CD4-positive, alpha-beta T cell treated with Interferon gamma for 1 hour (primary cell): ENCODE measurements around the gene GNB1L.

Source experiments
- DNase-seq: peaks from one replicate; pipeline ENCODE4 v3.0.0-alpha.2; 2020

GNB1L gene

DNA sequence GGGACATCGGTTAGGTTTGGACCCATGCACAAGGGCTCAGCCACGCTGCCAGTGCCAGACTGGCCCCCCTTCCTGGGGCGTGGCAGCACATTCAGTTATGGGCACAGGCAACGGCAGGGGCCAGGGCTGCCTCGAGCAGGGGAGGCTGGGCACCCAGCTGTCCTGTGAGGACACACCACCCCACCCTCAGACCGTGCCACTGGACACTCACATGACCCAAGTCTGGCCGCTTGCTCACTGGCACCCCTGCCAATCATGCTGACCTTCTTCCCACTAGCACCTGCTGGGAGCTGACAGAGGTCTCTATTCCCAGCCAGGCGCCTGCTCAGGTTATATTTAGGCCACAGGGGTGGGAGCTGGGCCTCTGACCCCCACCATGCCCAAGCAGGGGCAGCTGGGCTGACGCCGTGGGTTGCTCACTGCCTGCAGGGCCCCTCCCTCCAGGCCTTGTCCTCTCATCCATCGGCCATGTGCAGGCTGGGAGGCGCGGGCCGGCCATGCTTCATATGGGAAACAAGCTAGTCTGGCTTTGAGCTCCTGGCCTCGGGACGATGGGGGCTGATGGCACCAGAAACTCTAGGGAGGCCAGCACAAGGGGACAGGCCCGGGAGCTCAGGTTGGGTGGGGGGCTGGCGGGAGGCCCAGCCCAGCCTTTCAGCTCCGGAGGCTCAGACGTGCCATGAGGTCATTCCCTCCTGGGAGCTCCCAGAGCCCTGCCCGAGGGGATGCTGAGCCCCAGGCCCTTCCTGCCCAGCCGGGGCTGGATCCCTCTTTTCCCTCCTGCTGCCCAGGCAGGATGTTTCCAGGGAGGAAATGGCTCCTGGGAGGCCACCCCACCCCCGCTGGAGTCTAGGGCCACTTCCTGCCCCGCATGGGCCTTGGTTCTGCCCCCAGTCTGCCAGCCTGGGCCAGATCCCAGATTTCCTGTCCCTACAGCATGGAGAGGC, 109.2 kb downstream of the GNB1L start:
- no peak for DNase-seq

- no peak for DNase-seq
Measured at GRCh38 chr22:19744350-19745006, 110.2 kb downstream of the GNB1L start.

- DNase-seq = no peak
Measured at GRCh38 chr22:19743651-19744050, 111.0 kb downstream of the GNB1L start.

DNA sequence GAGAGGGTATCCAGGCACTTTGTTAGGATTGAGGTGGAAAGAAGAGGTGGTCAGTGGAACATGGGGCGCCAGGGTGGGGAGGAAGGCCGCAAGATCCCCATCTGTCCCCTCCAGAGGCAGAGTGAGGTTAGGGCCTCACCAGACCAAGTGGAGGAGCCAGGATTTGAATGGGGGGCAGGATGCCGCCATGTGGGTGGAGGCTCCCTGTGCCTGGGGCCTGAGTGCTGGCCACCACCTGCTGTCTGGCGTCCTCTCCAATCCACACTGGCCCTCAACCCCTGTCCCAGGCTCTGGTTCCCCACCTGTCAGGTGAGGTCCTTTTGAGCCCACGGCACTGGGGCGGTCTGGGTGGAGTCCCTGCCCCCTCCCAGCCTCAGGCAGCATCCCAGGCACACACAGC, 111.6 kb downstream of the GNB1L start:
- DNase-seq = no peak

- no peak for DNase-seq
Measured at GRCh38 chr22:19742160-19743066, 112.3 kb downstream of the GNB1L start.

DNA sequence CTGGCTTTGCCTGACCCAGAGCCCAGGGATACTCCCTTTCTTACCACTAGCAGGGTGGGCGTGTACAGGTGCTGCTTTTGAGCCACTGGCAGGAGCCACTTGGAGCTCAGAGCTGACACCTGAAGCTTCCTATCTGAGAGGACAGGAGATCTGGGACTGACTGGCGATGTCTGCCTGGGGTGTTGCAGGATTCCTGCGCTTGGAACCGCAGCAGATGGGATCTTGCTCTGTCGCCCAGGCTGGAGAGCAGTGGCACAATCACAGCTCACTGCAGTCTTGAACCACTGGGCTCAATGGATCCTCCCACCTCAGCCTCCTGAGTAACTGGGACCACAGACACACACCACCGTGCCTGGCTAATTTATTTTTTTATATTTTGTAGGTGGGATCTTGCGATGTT, 113.6 kb downstream of the GNB1L start:
- DNase-seq = no peak

GRCh38 chr22:19740586-19740985, 114.1 kb downstream of the GNB1L start:
- no peak for DNase-seq

DNA sequence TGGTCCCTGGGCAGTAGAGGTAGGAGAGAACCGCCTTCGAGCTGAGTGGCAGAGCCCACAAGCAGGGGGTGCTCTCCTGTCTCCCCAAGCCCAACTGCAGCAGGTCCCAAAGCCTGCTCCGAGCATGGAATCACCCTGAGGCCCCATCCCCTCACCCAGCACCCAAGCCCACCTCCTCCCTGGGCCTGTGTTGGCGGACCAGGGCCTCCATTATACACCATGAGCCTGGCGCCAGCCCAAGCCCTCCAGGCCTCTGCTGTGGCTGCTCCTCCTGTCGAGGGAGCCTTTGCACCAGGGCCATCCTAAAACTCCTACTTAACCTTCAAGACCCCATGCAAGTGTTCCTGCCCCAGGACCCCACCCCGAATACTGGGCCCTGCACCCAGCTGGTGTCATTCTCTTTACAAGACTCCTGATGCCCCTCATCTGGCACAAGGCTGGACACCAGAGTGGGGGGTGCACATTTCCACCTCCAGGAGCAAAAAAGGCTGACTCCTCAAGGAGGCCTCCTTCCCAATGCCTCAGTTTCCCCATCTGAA, 114.7 kb downstream of the GNB1L start:
- no peak for DNase-seq

DNA sequence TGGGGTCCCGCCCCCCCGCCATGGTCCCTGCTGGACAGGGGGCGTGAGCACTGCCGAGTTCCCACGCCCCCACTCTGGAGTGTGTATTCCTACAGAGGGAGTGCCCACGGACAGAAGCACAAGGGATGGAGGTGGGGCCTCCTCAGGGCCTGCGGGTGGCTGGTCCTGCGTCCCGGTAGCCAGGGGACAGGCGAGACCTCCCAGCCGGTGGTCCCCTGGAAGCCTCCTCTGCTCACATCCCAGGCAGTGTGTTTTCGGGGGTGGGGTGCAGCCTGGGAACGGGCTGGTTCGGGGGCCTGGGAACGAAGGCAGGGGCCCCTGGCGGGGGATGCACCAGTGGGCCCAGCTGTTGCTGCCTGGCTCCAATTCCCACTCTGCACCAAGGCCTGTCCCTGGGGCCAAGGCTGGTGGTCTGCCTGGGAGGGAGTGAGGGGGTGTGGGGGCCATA, 115.2 kb downstream of the GNB1L start:
- DNase-seq = no peak

DNA sequence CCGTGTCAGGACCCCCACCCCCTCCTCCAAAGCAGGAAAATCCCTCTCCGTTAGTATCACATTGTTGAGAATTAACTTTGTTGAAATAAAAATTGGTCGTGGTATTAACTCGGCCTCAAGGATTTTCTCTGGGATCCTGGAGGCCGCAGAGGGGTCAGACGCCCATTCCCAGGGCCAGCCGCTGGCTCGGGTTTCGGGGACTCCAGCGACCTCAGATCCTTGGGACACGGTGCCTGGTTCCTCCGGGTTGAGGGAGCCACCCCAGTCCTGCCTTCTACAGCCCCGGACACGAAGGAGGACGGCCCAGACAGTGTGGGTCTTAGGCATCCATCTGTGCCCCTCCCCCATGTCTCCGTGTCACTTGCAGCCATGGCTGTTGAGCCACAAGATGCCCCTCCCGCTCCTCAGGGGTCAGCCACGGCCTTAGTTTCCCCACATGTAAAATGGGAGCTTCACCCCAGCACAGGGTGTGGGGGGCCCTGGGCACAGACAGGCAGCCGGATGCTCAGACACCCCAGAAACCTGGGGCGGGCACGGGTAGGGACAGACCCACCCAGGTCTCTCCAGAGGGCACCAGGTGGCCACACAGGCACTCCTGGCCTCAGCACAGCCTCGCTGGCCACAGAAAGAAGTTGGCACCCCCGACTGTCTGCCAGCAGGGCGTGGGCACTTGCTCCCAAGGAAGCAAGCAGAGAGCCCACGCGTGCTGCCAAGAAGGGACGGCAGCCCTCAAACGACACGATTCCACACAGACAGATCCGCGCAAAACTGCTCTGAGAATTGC, 115.8 kb downstream of the GNB1L start:
- no peak for DNase-seq

DNA sequence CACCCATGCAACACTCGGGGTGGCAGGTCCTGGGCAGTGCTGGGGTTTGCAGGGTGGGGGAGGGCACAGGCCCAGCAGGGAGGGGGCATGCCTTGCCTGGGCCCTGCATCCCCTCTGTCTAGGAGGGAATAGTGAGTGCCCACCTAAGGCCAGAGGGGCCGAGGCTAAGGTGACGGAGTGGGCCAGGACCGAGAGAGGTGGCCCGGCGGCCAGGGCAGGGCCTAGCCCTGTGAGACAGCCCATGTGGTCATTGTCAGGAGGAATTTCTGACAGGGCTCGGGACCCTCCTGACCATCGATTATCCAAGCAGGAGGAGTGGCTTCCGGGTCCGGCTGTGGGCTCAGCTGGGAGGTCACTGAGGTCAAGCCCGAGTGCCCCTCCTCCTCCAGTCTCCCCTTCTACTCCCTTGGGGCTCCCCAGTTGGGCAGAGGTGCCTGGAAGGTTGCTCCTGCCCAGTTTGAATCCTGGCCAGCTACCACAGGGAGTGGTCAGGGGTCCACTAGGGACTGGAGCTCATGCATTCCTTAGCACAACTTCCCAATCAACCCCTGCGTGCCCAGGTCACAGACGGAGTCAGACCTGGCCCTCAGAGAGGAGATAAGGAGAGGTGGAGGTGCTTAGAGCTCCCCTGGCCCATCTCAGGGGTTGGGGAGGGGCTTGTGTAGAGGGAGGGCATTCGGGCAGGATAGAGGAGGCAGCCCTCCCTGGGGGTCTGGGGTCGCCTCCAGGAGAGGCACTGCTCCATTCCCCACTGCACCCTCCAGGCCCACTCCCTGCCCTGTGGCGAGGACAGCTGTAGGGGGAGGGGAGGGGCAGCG, 116.6 kb downstream of the GNB1L start:
- no peak for DNase-seq

- no peak for DNase-seq
Measured at GRCh38 chr22:19735665-19736510, 118.8 kb downstream of the GNB1L start.

DNA sequence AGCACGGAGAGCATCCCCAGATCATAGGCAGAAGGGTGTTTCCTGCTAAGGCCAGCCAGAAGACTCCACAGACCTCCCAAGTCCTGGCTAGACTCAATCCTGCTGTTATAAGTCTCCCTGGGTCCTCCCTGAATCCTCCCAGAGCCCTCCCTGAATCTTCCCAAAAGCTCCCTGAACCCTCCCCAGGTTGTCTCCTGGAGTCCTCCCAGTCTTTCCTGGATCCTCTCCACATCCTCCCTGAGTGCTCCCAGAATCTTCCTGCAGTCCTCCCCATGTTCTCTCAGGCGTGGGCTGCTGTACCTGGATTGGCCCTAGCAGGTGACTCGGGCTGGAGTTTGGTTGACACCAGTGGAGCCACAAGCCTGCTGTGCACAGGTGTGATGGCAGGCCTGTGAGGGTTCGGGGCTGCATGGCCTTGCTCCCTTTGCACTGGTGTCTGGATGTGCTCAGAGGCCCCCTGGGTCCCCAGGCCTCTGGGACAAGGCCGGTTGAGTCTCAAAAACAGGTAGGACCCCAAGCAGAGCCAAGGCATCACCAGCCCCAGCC, 119.8 kb downstream of the GNB1L start:
- no peak for DNase-seq

GRCh38 chr22:19734163-19734562, 120.5 kb downstream of the GNB1L start:
- DNase-seq = no peak

DNA sequence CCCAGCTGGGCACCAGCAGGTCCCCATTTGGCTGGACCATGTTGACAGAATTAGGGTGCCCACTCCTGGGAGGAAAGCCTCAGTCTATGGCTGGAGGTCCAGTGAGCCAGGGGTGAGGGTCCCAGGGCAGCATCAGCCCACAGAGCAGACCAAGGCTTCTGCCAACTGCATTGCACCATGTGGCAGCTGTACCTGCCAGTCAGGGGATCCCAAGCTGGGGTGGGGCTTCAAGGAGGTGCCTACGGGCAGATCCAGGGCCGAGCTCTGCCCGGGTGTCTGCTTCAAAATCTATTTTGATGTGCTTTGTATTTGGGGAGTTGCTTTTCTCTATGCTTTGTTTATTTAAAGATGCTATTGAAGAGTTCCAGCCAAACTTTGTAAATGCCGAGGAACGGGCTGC, 120.9 kb downstream of the GNB1L start:
- DNase-seq = no peak
